Fibroblast of upper back skin (primary cell): ENCODE results near the gene RCL1.
"Not testable (repeated sequence)": the region's sequence is repeated elsewhere in the genome, so short reads cannot be mapped to it uniquely, and the experiment has no call there.

ENCODE experiments used
- DNase-seq: peaks from one replicate; pipeline ENCODE4 v3.0.0-alpha.2; 2013

Gene RCL1, protein sequence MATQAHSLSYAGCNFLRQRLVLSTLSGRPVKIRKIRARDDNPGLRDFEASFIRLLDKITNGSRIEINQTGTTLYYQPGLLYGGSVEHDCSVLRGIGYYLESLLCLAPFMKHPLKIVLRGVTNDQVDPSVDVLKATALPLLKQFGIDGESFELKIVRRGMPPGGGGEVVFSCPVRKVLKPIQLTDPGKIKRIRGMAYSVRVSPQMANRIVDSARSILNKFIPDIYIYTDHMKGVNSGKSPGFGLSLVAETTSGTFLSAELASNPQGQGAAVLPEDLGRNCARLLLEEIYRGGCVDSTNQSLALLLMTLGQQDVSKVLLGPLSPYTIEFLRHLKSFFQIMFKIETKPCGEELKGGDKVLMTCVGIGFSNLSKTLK

DNA sequence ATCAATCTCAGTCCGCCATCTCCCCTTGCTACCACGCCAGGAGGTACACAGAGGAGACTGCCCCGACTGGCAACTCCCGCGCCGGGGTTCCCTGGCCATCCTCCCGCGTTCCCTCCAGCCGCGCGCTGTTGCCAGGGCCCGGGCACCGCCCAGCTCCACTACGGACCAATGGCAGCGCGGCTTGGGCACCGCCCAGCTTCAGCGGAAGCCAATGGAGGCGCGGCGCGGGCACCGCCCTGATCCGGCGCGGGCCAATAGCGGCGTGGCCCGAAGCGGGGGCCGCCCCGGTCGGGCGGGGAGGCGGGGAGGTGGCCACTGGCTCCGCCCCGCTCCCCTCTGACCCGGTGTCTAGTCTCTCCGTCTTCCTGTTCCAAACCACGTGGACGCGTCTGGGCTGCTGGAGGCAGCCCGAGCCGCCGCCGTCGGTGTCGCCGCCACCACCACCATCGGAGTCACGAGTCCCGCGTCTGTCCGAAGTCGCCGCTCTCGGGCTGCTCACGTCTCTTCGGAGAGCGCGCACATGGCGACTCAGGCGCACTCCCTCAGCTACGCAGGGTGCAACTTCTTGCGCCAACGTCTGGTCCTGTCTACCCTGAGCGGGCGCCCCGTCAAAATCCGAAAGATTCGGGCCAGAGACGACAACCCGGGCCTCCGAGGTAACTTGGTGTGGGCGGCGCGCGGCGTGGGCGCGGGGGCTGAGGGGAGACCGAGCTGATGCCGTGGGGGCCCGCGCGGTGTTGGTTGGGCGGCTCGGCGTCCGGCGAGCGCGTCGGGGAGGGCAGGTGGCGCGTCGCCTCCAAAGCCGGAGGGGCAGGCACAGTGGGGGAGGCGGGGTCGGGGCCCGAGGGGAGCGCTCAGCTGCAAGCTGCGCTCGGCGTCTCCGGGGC, at the start of gene RCL1:
Gene RCL1 (plus strand): TSS at position 373 of the 887 bp plus-strand sequence. CDS start 148 bp downstream, at position 521.
- peak; percentile 92 for DNase-seq

DNA sequence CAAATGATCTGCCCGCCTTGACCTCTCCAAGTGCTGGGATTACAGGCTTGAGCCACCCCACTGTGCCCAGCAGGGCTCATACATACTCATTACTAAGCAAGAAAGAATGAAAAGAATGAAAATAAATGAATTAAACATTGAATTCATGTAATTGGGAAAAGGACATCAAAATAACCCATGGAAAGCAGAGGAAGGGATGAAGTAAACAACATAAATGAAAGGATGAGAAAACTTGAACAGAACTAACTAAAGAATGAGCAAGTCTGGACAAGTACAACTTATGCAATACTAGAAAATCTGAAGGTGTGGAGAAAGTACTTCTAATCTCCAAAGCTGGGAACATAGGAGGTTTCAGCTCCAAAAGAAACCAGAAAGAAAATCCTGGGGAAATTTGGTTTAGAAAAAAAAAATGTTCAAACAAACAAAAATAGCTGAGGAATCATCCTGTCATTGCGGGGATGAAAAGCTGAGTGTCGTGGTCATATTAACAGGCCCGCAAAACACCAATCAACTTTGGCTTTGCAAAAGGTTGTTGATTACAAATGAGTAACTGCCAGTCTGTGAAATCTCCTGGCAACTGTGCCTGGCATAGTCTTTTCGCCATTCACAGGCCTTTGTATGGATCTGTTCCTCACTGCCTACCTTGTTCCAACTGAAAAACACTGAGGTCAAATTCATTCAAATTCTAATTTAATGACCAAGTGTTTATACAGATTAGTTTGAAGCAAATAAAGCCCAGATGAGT, 49.4 kb upstream of the RCL1 start:
- DNase-seq = no peak

DNA sequence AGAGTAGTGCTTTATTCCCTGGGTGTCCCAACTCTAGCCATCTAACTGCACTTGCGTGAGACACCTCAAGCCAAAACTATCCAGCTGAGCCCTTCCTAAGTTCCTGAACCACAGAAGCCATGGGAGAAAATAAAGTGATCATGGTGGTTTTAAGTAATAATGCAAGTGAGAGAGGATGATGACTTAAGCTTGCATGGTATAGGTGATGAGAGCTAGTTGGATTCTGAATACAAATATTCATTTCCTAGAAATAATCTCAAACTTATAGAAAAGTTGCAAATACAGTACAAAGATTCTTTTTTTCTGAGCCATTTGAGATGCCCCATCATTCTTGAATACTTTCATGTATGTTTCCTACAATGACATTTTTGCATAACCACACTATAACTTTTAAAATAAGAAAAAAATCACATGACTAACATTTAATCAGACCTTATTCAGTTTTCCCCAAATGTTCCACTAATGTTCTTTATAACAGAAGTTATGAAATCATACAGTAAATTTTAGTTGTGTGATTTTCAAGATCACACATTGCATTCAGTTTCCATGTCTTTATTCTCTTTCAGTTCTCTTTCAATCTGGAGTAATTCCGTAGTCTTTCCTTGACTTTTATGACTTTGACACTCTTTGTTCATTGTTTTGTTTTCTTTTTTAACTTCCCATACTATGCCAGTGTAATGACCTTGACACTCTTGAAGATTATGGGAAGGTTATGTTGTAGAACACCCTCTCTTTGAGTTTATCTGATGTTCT, 46.3 kb upstream of the RCL1 start:
- no peak for DNase-seq

DNA sequence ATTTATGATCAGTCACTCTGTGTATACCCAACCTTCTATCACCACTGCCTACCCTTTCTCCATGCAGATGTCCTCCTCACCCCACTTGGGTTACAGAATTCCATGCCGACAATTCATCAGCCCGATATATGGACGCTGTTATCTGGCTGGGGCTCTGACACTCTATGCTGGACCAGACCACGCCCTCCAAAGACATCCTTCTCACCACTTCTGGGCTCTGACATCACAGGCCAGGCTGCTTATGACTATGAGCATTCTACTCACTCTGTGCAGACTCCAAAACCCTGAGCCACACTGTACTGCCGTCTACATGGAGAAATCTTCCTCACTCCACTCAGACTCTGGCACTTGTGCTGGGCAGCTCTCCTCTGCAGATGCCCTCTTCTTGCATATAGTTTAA, 44.1 kb upstream of the RCL1 start:
- DNase-seq = no peak

DNA sequence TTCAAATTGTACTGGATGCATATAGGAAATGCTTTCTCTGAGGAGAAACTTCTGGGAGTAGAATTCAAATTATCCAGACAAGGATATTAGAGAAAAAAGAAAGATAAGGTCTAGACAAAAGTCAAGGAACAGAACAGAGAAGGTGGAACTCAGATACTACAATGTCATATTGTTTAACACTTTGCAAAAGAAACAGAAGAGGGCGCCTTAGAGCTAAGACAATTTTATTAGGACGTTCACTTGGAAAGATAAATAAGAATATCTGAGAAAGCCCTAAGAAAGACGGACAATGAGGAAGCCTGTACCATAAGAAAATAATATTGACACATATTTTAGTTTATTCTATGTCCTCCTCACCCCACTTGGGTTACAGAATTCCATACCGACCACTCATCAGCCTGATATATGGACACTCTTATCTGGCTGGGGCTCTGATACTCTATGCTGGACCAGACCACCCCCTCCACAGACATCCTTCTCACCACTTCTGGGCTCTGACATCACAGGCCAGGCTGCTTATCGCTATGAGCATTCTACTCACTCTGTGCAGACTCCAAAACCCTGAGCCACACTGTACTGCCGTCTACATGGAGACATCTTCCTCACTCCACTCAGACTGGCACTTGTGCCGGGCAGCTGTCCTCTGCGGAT, 42.6 kb upstream of the RCL1 start:
- peak; percentile 41 for DNase-seq

DNA sequence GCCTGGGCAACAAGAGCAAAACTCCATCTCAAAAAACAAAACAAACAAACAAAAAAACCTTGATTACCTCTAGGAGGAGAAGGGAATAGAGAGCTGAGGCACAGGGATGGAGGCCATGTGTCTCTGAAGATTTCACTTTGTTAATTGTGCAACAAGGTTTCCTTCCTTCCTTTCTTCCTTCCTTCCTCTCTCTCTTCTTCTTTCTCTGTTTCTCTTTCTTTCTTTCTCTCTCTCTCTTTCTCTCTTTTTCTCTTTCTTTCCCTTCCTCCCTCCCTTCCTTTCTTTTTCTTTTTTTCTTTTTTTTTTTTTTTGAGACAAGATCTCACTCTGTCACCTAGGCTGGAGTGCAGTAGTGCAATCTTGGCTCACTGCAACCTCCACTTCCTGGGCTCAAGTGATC, 38.2 kb upstream of the RCL1 start:
- not testable (repeated sequence) for DNase-seq

DNA sequence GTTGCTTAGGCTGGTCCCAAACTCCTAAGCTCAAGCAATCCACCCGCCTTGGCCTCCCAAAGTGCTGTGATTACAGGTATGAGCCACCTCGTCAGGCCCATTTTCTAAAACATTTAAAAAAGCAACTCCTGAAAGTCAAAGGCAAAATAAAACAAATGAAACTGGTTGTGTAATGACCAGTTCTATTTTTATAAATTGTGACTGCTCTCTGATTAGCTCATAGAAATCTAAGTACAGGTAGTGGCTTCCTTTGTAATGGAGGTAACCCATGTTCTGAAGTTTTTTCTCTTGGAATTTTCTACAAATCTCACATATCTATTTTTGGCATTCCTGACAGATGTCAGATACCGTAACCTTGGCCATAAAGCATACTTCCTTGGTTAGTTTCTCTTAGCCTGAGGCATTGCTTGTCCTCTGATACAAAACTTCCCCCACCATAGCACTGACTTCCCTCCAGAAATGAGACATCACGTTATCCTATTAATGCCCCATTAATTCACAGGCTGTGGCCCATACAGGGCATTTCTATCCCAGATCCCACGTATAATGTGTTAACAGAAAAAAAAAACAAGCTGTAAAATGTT, 37.6 kb upstream of the RCL1 start:
- DNase-seq = no peak

DNA sequence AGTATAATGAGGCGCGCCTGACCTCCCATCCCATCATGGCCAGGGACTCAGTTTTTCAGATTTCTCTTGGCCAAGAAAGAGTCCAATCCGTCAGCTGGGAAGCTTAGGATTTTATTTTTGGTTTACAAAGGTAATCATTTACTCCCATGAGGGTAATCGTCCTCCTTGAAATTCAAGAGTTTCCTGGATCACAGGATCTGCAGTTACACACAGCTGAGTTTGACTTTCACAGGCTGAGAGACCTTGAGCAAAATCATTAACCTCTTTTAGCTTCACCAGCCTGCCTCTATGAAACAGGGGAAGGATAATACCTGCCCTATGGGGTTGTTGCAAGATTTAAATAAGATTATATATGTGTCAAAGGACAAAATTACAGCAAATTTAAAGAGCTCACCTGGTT, 36.3 kb upstream of the RCL1 start:
- no peak for DNase-seq

DNA sequence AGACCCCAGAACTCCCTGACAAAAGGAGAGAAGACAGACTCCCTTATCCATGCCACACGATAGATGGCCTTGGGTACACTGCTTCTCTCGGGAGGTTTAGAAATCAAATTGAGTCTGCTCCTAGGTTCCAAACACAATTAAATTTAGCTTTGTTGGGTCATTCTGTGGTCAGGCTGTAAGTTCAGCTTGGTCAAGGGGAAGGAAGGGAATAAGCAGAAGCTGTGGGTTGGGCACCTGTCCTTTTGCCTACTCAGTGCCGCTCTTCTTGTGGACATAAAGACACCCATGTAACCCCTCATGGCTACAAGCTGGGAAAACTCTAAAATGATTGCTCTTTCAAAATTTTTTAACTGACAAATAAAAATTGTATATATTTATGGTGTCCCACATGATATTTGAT, 32.6 kb upstream of the RCL1 start:
- no peak for DNase-seq

DNA sequence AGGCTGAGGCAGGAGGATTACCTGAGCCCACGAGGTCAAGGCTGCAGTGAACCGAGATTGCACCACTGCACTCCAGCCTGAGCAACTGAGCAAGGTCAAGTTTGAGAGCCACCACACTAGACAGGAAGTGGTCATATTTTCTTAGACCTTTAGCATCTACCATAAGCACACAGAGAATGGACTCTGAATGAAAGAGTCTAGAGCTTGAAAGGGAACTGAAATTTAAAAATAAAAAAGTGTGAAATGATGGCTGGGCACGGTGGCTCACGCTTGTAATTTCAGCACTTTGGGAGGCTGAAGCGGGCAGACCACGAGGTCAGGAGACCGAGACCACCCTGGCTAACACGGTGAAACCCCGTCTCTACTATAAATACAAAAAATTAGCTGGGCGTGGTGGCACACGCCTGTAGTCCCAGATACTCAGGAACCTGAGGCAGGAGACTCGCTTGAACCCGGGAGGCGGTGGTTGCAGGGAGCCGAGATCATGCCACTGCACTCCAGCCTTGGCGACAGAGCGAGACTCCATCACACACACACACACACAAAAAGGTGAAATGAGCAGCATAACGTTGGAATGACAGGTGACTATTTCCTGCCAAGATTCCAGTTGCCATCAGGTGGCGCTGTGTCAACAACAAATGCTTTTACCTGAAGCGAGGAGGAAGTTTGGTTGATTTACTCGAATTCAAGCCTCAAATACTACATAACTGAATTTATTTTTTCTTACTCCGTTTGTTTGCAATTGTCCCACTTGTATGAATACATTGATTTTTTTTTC, 30.4 kb upstream of the RCL1 start:
- DNase-seq = peak; percentile 67

DNA sequence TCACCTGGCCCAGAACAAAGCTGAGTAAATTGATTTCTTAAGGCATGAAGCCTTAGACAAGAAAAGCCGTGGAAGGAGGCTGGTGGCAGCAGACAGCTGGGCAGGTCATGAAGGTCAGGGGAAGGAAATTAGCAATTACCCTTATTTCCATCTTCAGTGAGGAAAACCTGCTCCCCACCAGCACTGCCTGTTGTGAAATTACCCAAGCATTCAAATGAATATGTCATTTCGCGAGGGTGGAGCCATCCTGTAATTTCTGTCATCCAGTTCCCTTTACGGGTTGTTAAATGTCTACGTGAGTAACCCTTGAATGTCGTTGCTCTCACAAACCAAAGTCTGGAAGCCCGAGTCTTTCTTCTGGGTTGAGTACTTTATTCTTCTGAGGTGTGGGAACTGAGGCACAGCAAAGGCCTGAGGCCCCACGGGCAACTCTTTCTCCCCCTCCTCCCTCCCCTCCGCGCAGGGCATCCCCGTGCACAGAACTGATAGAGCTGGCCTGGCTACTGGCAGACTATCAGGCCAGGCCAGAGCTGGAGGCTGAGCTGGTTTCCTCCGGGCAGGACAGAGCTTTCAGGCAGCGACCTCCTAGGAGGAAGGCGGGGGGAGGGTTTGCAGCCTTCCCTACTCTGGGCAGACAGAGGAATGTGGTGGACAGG, 29.7 kb upstream of the RCL1 start:
- peak; percentile 58 for DNase-seq

DNA sequence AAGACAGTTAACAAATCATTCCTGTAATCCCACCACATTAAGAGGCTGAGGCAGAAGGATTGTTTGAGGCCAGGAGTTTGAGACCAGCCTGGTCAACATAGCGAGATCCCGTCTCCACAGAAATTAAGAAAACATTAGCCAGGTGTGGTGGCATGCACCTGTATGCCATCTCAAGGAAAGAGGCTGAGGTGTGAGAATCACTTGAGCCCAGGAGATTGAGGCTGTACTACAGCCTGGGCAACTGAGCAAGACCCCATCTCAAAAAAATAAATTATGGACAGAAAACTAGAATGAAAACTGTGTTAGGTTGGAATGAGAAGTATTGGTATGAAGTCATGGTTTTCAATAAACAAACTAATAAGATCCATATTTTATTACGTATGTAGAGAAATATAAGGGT, 28.7 kb upstream of the RCL1 start:
- no peak for DNase-seq

DNA sequence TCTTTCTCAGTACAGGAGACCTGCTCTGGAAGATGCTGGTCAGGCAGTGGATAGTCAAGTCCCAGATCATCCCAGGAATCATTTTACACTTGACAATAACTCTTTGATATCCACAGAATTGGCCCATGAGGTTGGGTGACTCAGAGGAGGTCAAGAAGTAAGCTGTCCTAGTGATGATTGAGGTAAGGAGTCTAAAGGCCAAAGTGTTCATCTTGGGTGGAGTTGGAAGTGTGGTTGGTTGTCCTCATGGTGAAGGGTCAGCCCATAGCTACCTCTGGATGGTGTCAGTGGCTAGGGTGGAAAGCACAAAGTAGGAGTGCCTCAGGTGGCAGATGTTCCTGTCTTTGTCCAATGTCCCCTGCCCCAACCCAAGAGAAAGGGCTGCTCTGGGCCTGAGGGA, 24.1 kb upstream of the RCL1 start:
- no peak for DNase-seq

DNA sequence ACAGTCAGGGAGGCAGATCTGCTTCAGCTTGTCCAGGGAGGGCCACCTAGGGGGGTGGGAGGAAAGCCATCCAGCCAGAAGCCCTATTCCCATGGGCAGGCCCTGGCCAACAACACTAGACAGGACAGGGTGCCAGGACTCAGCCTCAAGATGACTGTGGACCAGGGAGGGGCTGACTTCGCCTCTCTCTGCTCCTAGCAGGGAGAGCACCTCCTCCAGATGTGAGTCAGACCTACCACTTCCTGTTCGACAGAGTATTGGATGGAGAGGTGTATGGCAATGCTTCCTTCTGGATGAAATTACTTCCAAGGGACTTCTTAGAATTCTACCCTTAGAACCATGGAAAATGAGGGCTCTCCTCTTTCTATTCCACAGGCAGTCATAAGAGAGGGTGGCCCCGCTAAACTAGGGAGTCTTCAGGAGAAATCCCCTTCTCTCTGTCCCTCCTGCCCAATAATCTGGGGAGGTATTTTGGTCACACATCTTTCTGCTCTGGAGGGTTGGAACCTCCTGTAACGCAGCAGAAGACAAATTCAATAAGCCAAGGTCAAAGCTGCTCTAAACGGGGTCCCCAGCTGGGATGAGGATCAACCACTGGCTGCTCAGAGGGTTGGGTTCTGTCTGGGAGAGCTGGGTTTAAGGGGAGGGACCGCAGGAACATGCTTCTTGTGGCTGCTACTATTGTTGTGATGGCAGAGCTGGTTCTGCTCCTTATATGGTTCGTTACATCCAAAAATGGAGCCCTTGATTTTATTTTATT, 23.2 kb upstream of the RCL1 start:
- peak; percentile 39 for DNase-seq

DNA sequence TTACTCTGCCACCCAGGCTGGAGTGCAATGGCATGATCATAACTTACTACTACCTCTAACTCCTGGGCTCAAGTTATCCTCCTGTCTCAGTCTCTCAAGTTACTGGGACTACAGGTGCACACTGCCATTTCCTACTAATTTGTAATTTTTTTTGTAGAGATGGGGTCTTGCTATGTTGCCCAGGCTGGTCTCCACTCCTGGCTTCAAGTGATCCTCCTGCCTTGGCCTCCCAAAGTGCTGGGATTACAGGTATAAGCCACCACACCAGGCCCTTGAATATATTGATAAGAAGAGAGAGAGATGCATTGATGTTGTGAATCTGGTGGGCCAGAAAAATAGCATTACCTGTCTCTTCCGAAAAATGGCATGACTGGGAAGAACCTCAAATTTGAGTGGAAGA, 21.0 kb upstream of the RCL1 start:
- DNase-seq = no peak

DNA sequence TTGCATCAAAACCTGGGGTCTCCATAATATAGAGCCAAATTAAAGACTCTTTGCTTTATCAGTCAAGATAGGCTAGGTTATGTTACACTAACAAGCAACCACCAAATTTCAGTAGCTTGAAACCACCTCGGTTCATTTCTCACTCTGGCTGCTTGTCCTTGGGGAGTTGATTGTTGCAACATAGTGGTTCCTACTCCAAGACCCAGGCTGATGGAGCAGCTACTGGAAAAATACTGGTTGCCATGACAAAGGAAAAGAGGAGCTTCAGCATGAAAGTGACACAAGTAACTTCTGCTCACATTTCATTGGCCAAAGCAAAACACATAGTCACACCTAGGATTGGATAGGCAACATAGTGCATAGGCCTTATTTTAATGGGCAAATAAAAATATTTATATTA, 18.5 kb upstream of the RCL1 start:
- peak; percentile 53 for DNase-seq

DNA sequence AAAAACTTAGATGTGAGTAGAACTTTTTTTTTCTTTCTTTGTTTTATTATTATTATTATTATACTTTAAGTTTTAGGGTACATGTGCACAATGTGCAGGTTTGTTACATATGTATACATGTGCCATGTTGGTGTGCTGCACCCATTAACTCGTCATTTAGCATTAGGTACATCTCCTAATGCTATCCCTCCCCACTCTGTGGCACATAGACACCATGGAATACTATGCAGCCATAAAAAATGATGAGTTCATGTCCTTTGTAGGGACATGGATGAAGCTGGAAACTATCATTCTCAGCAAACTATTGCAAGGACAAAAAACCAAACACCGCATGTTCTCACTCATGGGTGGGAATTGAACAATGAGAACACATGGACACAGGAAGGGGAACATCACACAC, 17.8 kb upstream of the RCL1 start:
- not testable (repeated sequence) for DNase-seq

DNA sequence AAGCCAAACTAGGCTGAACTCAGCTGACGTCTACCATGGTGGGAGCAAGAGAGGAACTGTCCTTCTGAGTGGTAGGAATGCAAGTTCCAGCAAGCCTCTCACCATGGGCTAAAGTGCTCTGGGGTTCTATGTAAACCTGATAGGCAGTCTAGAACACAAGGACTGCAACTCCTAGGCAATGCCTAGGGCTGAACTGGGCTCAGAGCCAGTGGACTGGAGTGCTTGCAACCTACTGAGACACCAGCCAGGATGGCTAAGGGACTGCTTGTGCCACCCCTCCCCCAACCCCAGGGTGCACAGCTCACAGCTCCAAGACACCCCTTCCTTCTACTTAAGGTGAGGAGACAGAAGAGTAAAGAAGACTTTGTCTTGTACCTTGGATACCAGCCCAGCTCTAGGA, 12.1 kb upstream of the RCL1 start:
- DNase-seq = no peak

DNA sequence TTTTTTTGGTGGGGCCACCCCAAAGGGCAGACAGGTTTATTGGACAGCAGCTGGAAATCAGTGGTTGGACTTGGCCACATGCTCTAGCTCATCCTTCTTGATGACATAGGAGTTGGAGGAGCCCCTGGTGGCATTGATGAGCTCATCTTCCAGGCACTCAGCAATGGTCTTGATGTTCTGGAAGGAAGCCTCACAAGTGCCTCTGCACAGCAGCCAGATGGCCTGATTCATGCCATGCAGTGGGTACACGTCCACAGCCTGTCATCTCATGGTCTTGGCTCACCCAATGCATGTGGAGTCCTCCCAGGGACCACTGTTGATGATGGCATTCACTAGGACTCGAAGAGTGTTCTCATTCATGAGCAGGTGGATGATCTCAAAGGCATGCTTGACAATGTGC, 11.3 kb upstream of the RCL1 start:
- DNase-seq = peak; percentile 3

DNA sequence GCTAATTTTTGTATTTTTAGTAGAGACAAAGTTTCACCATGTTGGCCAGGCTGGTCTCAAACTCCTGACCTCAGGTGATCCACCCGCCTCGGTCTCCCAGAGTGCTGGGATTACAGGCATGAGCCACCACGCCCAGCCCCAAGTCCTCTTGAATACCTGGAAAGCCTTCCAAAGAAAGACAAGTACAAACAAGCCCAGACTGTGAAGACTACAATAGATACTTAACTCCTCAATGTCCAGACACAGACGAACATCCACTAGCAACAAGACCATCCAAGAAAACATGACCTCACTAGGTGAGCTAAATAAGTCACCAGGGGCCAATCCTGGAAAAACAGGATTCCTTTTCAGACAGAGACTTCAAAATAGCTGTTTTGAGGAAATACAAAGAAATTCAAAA, 9.6 kb upstream of the RCL1 start:
- not testable (repeated sequence) for DNase-seq
